ENCODE measurements around the gene IMMP2L. TPM values are rescaled to one million over a fixed set of nuclear protein-coding genes. Genes with fewer than 3 reads are reported as not detected.
A peak's percentile ranks its signal among the peaks of the same experiment; 100 is the strongest.

The IMMP2L gene
- total and polyA plus RNA-seq, 2 of the 13 experiments (the other 11 are each of a cell fraction or from before 2014, with no cell fraction given) = 7.8 to 16.9 TPM

- Histone ChIP-seq H3K27me3 (ENCODE audit: control insufficient read depth in 1 of 2, insufficient read depth in 2 of 2, low read length in 2 of 2) (no peaks in the 10 kb centered on the region), H2AFZ (ENCODE audit: low read length) (no peak overlapping the region), H3K9me3 (ENCODE audit: low read length) (no peaks in the 10 kb centered on the region), H3K27ac (ENCODE audit: extremely low read length, insufficient read depth, low read length) (no peak overlapping the region), H3K4me1 (ENCODE audit: insufficient read depth, low read length) (no peaks in the 10 kb centered on the region), H3K4me2 (ENCODE audit: low read depth, low read length) (no peak overlapping the region), H3K4me3 (replicated peaks in 1 of 3; ENCODE audit: insufficient read depth in 1 of 3, low read depth in 2 of 3, low read length in 3 of 3) (no peak overlapping the region), H3K9ac (ENCODE audit: insufficient read depth, low read depth, low read length) (no peak overlapping the region), H3K79me2 (ENCODE audit: insufficient read depth, low read length) (no peaks in the 10 kb centered on the region), H3K36me3 (replicated peaks in 1 of 2; ENCODE audit: control insufficient read depth in 1 of 2, insufficient read depth in 2 of 2, low read length in 2 of 2) (no peaks in the 10 kb centered on the region), H4K20me1 (ENCODE audit: insufficient read depth, low read length) (no peaks in the 10 kb centered on the region; the same call in 1 of the 2 replicates)
- intact Hi-C loops (cut with micrococcal nuclease; ENCODE audit: unreplicated experiment) = no loop called here
- CTCF ChIA-PET (ENCODE audit: low intra/inter-chr PET ratio, low total read pairs) = no interaction called here
- DNase-seq (ENCODE audit: low spot score) (no peak), FAIRE-seq (no peak), ATAC-seq (no peak)
- no TSS peak for BruUV-seq (replicated peaks)
- TF ChIP-seq BCL6 (CRISPR knock-in tag; IDR thresholded peaks at IDR 0.05) (peak; percentile 70), ZNF552 (CRISPR knock-in tag; IDR thresholded peaks at IDR 0.05; ENCODE audit: borderline replicate concordance) (no peak)
- in situ Hi-C loops (cut with HindIII; ENCODE audit: extremely low pct_ligation_motif_present, low pct_unique_long_range_greater_than_20kb) = no loop called here
- POLR2A ChIA-PET = no interaction called here
- 49% methylated on average over 4 of the region's 4 CpGs for WGBS (ENCODE audit: low lambda C conversion rate)
Measured at GRCh38 chr7:111103136-111103535, 459.2 kb downstream of the IMMP2L start.

GRCh38 chr7:111101856-111102646 is 460.2 kb downstream of the IMMP2L start:
- intact Hi-C loops (cut with micrococcal nuclease; ENCODE audit: unreplicated experiment) (no loop called here), in situ Hi-C loops (cut with HindIII; ENCODE audit: extremely low pct_ligation_motif_present, low pct_unique_long_range_greater_than_20kb) (no loop called here)
- no peak overlapping the region for H3K4me3 ChIP-seq (replicated peaks in 1 of 3; ENCODE audit: insufficient read depth in 1 of 3, low read depth in 2 of 3, low read length in 3 of 3)
- ATAC-seq (no peak), FAIRE-seq (no peak), DNase-seq (ENCODE audit: low spot score) (no peak)
- no peaks in the 10 kb centered on the region for H3K9me3 ChIP-seq (ENCODE audit: low read length)
- H3K27ac ChIP-seq (ENCODE audit: extremely low read length, insufficient read depth, low read length) = no peak overlapping the region
- no peak overlapping the region for H3K9ac ChIP-seq (ENCODE audit: insufficient read depth, low read depth, low read length)
- H3K4me2 ChIP-seq (ENCODE audit: low read depth, low read length) = no peak overlapping the region
- H3K27me3 ChIP-seq (ENCODE audit: control insufficient read depth in 1 of 2, insufficient read depth in 2 of 2, low read length in 2 of 2) = no peaks in the 10 kb centered on the region
- H3K36me3 ChIP-seq (replicated peaks in 1 of 2; ENCODE audit: control insufficient read depth in 1 of 2, insufficient read depth in 2 of 2, low read length in 2 of 2) = no peaks in the 10 kb centered on the region
- no peak overlapping the region for H2AFZ ChIP-seq (ENCODE audit: low read length)
- H4K20me1 ChIP-seq (ENCODE audit: insufficient read depth, low read length) = no peaks in the 10 kb centered on the region; the same call in 1 of the 2 replicates
- 97% methylated on average over 1 of the region's 1 CpG for WGBS (ENCODE audit: low lambda C conversion rate)
- ChIA-PET POLR2A (no interaction called here), CTCF (ENCODE audit: low intra/inter-chr PET ratio, low total read pairs) (no interaction called here)
- H3K79me2 ChIP-seq (ENCODE audit: insufficient read depth, low read length) = no peaks in the 10 kb centered on the region
- no TSS peak for BruUV-seq (replicated peaks)
- H3K4me1 ChIP-seq (ENCODE audit: insufficient read depth, low read length) = no peaks in the 10 kb centered on the region
- no peak for TF ChIP-seq ZNF569 (CRISPR knock-in tag; IDR thresholded peaks at IDR 0.05; ENCODE audit: borderline replicate concordance)
- TF ChIP-seq KLF11 (CRISPR knock-in tag; IDR thresholded peaks at IDR 0.05) = no peak
- TF ChIP-seq ARID5B (CRISPR knock-in tag; IDR thresholded peaks at IDR 0.05) = no peak
- TF ChIP-seq NR2C2 (CRISPR knock-in tag; IDR thresholded peaks at IDR 0.05; ENCODE audit: borderline replicate concordance) = no peak
- no peak for TF ChIP-seq PHF21A (CRISPR knock-in tag; IDR thresholded peaks at IDR 0.05)
- TF ChIP-seq SUZ12 (IDR thresholded peaks at IDR 0.05; ENCODE audit: low read depth, low read length) = no peak
- TF ChIP-seq ZFP82 (CRISPR knock-in tag; IDR thresholded peaks at IDR 0.05; ENCODE audit: borderline replicate concordance) = no peak
- TF ChIP-seq MYC (CRISPR knock-in tag; IDR thresholded peaks at IDR 0.05; ENCODE audit: borderline replicate concordance) = no peak
- TF ChIP-seq ZNF333 (CRISPR knock-in tag; IDR thresholded peaks at IDR 0.05; ENCODE audit: borderline replicate concordance) = no peak

Data from HepG2 (cell line).